Measurements from ENCODE around the gene MGME1.

The MGME1 gene

GRCh38 chr20:17952692-17953684 is 15.8 kb upstream of the MGME1 start:
- Histone ChIP-seq H4K91ac (ENCODE audit: low read depth, low read length, poor library complexity) (no peak overlapping the region), H2BK15ac (ENCODE audit: low read length) (no peak overlapping the region), H3K4me2 (ENCODE audit: insufficient read depth, low read length, poor library complexity, severe bottlenecking) (no peak overlapping the region), H3K27me3 (ENCODE audit: control insufficient read depth in 3 of 3, insufficient read depth in 3 of 3, low read depth in 1 of 3, low read length in 3 of 3) (no peaks in the 10 kb centered on the region), H3K4ac (ENCODE audit: low read length) (no peak overlapping the region), H3K18ac (ENCODE audit: low read length) (no peak overlapping the region), H3K36me3 (replicated peaks in 1 of 2; ENCODE audit: control insufficient read depth in 2 of 2, insufficient read depth in 2 of 2, low read length in 2 of 2) (peaks cover 45 to 97% of the 10 kb centered on the region in 2 donors), H3K14ac (ENCODE audit: low read length) (no peak overlapping the region), H3K4me1 (ENCODE audit: control insufficient read depth in 2 of 2, insufficient read depth in 1 of 2, low read depth in 1 of 2, low read length in 2 of 2) (no peaks in the 10 kb centered on the region), H3K4me3 (ENCODE audit: low read length in 2 of 2) (no peak overlapping the region), H3K79me1 (ENCODE audit: low read depth, low read length) (peaks cover 2% of the 10 kb centered on the region), H3K27ac (replicated peaks; ENCODE audit: low read length) (no peak overlapping the region), H2BK12ac (ENCODE audit: low read length) (no peak overlapping the region), H2AK5ac (ENCODE audit: low read depth, low read length) (no peak overlapping the region), H3K9me3 (replicated peaks in 1 of 2; ENCODE audit: control insufficient read depth in 2 of 2, insufficient read depth in 1 of 2, low read depth in 1 of 2, low read length in 2 of 2) (no peaks in the 10 kb centered on the region), H3K9ac (ENCODE audit: low read depth, low read length, poor library complexity) (no peak overlapping the region), H4K8ac (ENCODE audit: low read depth, low read length) (no peak overlapping the region), H2BK5ac (ENCODE audit: low read length) (no peak overlapping the region), H2BK120ac (ENCODE audit: low read depth, low read length) (no peak overlapping the region), H2AFZ (ENCODE audit: low read length) (no peak overlapping the region), H3K23ac (ENCODE audit: low read depth, low read length, poor library complexity) (no peak overlapping the region)
- DNase-seq (ENCODE audit: low spot score) = no peak
- no CpG with 5 or more reads among the region's 8 CpGs for whole genome bisulfite sequencing, 2 donors (ENCODE audit: extremely low coverage in 2 of 2, insufficient read length in 2 of 2, insufficient replicate concordance in 1 of 2)

- no peak for DNase-seq (ENCODE audit: low spot score)
- no peak overlapping the region for H3K27ac ChIP-seq (replicated peaks; ENCODE audit: low read length)
- H3K4me2 ChIP-seq (ENCODE audit: insufficient read depth, low read length, poor library complexity, severe bottlenecking) = no peak overlapping the region
- no peak overlapping the region for H2BK5ac ChIP-seq (ENCODE audit: low read length)
- no peaks in the 10 kb centered on the region for H3K9me3 ChIP-seq (replicated peaks in 1 of 2; ENCODE audit: control insufficient read depth in 2 of 2, insufficient read depth in 1 of 2, low read depth in 1 of 2, low read length in 2 of 2)
- no peak overlapping the region for H2AK5ac ChIP-seq (ENCODE audit: low read depth, low read length)
- WGBS, 2 donors (ENCODE audit: extremely low coverage in 2 of 2, insufficient read length in 2 of 2, insufficient replicate concordance in 1 of 2) = no CpG with 5 or more reads among the region's 5 CpGs
- no peak overlapping the region for H2BK15ac ChIP-seq (ENCODE audit: low read length)
- no peak overlapping the region for H3K18ac ChIP-seq (ENCODE audit: low read length)
- H3K9ac ChIP-seq (ENCODE audit: low read depth, low read length, poor library complexity) = no peak overlapping the region
- no peaks in the 10 kb centered on the region for H3K4me1 ChIP-seq (ENCODE audit: control insufficient read depth in 2 of 2, insufficient read depth in 1 of 2, low read depth in 1 of 2, low read length in 2 of 2)
- H2AFZ ChIP-seq (ENCODE audit: low read length) = no peak overlapping the region
- peaks cover 2% of the 10 kb centered on the region for H3K79me1 ChIP-seq (ENCODE audit: low read depth, low read length)
- no peak overlapping the region for H3K4me3 ChIP-seq (ENCODE audit: low read length in 2 of 2)
- H3K14ac ChIP-seq (ENCODE audit: low read length) = no peak overlapping the region
- no peaks in the 10 kb centered on the region for H3K27me3 ChIP-seq (ENCODE audit: control insufficient read depth in 3 of 3, insufficient read depth in 3 of 3, low read depth in 1 of 3, low read length in 3 of 3)
- H2BK12ac ChIP-seq (ENCODE audit: low read length) = no peak overlapping the region
- no peak overlapping the region for H4K91ac ChIP-seq (ENCODE audit: low read depth, low read length, poor library complexity)
- no peak overlapping the region for H2BK120ac ChIP-seq (ENCODE audit: low read depth, low read length)
- no peak overlapping the region for H3K23ac ChIP-seq (ENCODE audit: low read depth, low read length, poor library complexity)
- H4K8ac ChIP-seq (ENCODE audit: low read depth, low read length) = no peak overlapping the region
- H3K4ac ChIP-seq (ENCODE audit: low read length) = no peak overlapping the region
- peaks cover 40 to 95% of the 10 kb centered on the region in 2 donors for H3K36me3 ChIP-seq (replicated peaks in 1 of 2; ENCODE audit: control insufficient read depth in 2 of 2, insufficient read depth in 2 of 2, low read length in 2 of 2)
Measured at GRCh38 chr20:17953935-17954334, 14.9 kb upstream of the MGME1 start.

- Histone ChIP-seq H2BK120ac (ENCODE audit: low read depth, low read length) (no peak overlapping the region), H3K27me3 (ENCODE audit: control insufficient read depth in 3 of 3, insufficient read depth in 3 of 3, low read depth in 1 of 3, low read length in 3 of 3) (no peaks in the 10 kb centered on the region), H2AFZ (ENCODE audit: low read length) (no peak overlapping the region), H3K14ac (ENCODE audit: low read length) (no peak overlapping the region), H3K4me3 (ENCODE audit: low read length in 2 of 2) (no peak overlapping the region), H3K27ac (replicated peaks; ENCODE audit: low read length) (no peak overlapping the region), H3K9me3 (replicated peaks in 1 of 2; ENCODE audit: control insufficient read depth in 2 of 2, insufficient read depth in 1 of 2, low read depth in 1 of 2, low read length in 2 of 2) (no peaks in the 10 kb centered on the region), H4K91ac (ENCODE audit: low read depth, low read length, poor library complexity) (no peak overlapping the region), H3K23ac (ENCODE audit: low read depth, low read length, poor library complexity) (no peak overlapping the region), H2BK5ac (ENCODE audit: low read length) (no peak overlapping the region), H3K36me3 (replicated peaks in 1 of 2; ENCODE audit: control insufficient read depth in 2 of 2, insufficient read depth in 2 of 2, low read length in 2 of 2) (peaks cover 32 to 94% of the 10 kb centered on the region in 2 donors), H2AK5ac (ENCODE audit: low read depth, low read length) (no peak overlapping the region), H3K4me2 (ENCODE audit: insufficient read depth, low read length, poor library complexity, severe bottlenecking) (no peak overlapping the region), H3K9ac (ENCODE audit: low read depth, low read length, poor library complexity) (no peak overlapping the region), H4K8ac (ENCODE audit: low read depth, low read length) (no peak overlapping the region), H3K18ac (ENCODE audit: low read length) (no peak overlapping the region), H3K79me1 (ENCODE audit: low read depth, low read length) (peaks cover 2% of the 10 kb centered on the region), H2BK12ac (ENCODE audit: low read length) (no peak overlapping the region), H3K4me1 (ENCODE audit: control insufficient read depth in 2 of 2, insufficient read depth in 1 of 2, low read depth in 1 of 2, low read length in 2 of 2) (peaks cover 0 to 3% of the 10 kb centered on the region in 2 donors), H3K4ac (ENCODE audit: low read length) (no peak overlapping the region), H2BK15ac (ENCODE audit: low read length) (no peak overlapping the region)
- no CpG with 5 or more reads among the region's 3 CpGs for WGBS, 2 donors (ENCODE audit: extremely low coverage in 2 of 2, insufficient read length in 2 of 2, insufficient replicate concordance in 1 of 2)
- no peak for DNase-seq (ENCODE audit: low spot score)
Measured at GRCh38 chr20:17955302-17955701, 13.5 kb upstream of the MGME1 start.

GRCh38 chr20:17956099-17956685 is 12.6 kb upstream of the MGME1 start:
- H4K8ac ChIP-seq (ENCODE audit: low read depth, low read length) = no peak overlapping the region
- H2BK15ac ChIP-seq (ENCODE audit: low read length) = no peak overlapping the region
- H3K9me3 ChIP-seq (replicated peaks in 1 of 2; ENCODE audit: control insufficient read depth in 2 of 2, insufficient read depth in 1 of 2, low read depth in 1 of 2, low read length in 2 of 2) = no peaks in the 10 kb centered on the region
- no peak overlapping the region for H3K9ac ChIP-seq (ENCODE audit: low read depth, low read length, poor library complexity)
- no CpG with 5 or more reads among the region's 8 CpGs for WGBS, 2 donors (ENCODE audit: extremely low coverage in 2 of 2, insufficient read length in 2 of 2, insufficient replicate concordance in 1 of 2)
- no peaks in the 10 kb centered on the region for H3K79me1 ChIP-seq (ENCODE audit: low read depth, low read length)
- H2AK5ac ChIP-seq (ENCODE audit: low read depth, low read length) = no peak overlapping the region
- H3K18ac ChIP-seq (ENCODE audit: low read length) = no peak overlapping the region
- no peak overlapping the region for H2BK5ac ChIP-seq (ENCODE audit: low read length)
- H2BK120ac ChIP-seq (ENCODE audit: low read depth, low read length) = no peak overlapping the region
- peaks cover 25 to 92% of the 10 kb centered on the region in 2 donors for H3K36me3 ChIP-seq (replicated peaks in 1 of 2; ENCODE audit: control insufficient read depth in 2 of 2, insufficient read depth in 2 of 2, low read length in 2 of 2)
- H3K27me3 ChIP-seq (ENCODE audit: control insufficient read depth in 3 of 3, insufficient read depth in 3 of 3, low read depth in 1 of 3, low read length in 3 of 3) = no peaks in the 10 kb centered on the region
- H2AFZ ChIP-seq (ENCODE audit: low read length) = no peak overlapping the region
- no peak overlapping the region for H3K4ac ChIP-seq (ENCODE audit: low read length)
- no peak overlapping the region for H3K27ac ChIP-seq (replicated peaks; ENCODE audit: low read length)
- H3K23ac ChIP-seq (ENCODE audit: low read depth, low read length, poor library complexity) = no peak overlapping the region
- H4K91ac ChIP-seq (ENCODE audit: low read depth, low read length, poor library complexity) = no peak overlapping the region
- H3K4me1 ChIP-seq (ENCODE audit: control insufficient read depth in 2 of 2, insufficient read depth in 1 of 2, low read depth in 1 of 2, low read length in 2 of 2) = peaks cover 4 to 6% of the 10 kb centered on the region in 2 donors
- no peak overlapping the region for H3K4me3 ChIP-seq (ENCODE audit: low read length in 2 of 2)
- no peak overlapping the region for H2BK12ac ChIP-seq (ENCODE audit: low read length)
- no peak overlapping the region for H3K14ac ChIP-seq (ENCODE audit: low read length)
- no peak for DNase-seq (ENCODE audit: low spot score)
- H3K4me2 ChIP-seq (ENCODE audit: insufficient read depth, low read length, poor library complexity, severe bottlenecking) = no peak overlapping the region
